GM15510 (cell line): ENCODE measurements around the gene SDCBP2.

Experiments
- POLR2A ChIP-seq: IDR thresholded peaks from 3 replicates; pipeline ENCODE4 v1.6.1; 2011; ENCODE audit warnings: borderline replicate concordance; ENCODE audit not compliant: insufficient read length; ENCODE audit errors: extremely low read depth

The SDCBP2 gene

DNA sequence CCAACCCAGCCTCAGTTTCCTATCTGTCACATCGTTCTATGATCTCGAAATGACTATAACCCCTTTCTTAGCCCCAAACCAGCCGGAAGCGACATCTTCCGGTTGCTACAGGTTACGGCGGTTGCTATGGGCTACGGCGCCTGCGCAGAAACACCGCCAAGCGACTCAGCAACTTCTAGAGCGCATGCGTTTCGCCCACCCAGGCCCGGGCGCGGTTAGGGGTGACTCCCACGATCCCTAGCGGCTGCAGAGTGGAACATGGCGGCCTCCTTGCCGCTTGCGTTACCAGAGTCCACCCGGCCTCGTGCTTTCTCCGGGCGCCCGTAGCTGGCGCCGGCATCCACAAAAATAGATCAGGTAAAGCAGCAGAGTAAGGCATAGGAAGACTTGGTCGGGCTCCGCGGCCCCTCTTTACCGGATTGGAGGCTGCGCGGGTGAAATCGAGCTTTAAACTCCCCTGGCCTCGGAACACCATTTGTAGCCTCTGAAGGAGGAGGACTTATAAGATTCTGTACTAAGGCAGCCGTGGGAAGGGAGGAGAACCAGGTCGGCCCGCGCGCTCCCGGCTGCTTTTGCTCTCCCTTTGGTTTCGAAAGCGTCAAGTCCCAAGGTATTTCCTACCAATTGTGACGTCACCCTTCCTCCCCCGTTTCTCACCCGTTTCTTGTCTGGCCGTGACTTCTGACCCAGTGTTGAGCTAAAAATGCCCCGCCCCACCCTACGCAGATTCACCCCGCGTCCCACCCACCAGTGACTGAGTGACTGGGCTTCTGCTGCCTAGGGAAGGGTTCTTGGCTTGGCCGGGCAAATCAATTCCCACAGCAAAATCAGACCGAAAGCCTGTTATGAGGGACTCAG, 3.5 kb downstream of the SDCBP2 start:
- TF ChIP-seq POLR2A, result peak; percentile 95

DNA sequence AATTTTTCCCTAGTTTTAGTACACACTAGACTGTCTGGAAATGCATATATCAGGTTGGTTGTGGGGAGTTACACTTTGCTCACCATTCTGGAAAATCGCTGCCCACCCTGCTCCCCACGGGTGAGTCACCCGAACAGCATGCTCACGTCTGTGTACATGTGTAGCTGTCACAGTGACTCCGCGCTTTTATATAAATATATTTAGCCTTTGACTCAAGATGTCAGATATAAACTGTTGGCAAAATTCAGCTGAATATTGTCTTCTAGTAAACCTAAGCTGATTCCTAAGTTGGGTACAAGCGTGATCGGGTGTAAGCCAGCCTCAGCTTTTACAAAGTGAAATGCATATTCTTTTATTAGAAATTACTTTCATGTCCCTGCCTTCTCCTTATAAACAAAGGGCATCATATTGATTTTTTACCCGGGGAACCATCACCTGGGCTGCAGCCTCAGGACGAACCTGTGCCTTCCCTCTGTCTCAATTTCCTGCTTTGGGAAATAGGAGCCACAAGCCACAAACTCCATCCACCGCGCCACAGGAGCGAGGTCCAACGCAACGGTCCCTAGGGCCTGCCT, 4.3 kb downstream of the SDCBP2 start:
- no peak for TF ChIP-seq POLR2A

DNA sequence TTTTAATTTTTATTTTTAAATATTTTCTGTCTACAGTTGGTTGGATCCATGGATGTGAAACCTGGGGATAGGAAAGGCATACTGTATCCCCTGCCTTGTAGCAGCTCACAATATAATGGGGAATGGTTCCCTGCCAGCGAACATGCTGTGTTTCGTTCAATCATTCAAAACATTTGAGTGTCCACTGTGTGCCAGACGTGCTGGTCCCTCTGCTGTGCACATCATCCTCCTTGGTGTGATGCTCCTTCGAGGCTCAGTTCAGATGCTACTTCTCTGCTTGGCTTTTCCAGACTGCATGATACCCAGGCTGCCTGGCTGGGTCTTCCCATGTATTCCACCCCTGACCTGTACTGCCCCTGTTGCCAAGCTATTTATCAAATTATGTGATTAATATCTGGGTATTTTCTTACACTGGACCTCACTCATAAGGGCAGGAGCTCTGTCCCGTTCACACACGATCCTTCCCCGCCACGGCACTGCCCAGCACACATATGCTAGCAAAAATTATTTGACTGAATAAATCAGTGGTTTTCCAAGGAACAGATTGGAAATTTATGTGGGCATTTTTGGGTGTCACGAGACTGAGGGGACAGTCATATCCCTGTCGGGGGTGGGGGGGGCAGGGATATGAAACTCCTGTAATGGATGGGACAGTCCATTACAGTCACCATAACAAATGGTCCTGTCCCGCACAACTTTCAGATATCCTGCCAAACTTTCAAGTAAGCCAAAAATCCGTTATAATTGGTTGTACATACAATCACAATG, 4.9 kb downstream of the SDCBP2 start:
- no peak for TF ChIP-seq POLR2A

DNA sequence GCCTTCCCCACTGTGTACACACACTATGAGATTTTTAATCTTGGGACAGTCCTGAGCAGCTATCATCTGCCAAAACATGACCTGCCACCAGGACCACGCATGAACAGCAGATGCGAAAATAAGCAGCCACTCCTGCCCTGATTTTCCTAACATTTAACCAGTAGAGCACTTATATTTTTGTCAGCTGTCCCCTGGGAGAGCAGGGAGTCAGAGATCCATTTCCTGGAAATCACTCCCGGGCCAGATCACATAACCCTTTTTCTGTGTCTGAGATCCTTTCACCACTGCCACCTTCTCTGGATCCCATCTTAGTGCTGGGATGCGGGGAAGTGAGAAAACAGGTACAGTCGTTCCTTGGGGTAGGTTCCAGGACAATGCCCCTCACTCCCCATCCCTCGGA, 5.7 kb downstream of the SDCBP2 start:
- TF ChIP-seq POLR2A, result no peak

DNA sequence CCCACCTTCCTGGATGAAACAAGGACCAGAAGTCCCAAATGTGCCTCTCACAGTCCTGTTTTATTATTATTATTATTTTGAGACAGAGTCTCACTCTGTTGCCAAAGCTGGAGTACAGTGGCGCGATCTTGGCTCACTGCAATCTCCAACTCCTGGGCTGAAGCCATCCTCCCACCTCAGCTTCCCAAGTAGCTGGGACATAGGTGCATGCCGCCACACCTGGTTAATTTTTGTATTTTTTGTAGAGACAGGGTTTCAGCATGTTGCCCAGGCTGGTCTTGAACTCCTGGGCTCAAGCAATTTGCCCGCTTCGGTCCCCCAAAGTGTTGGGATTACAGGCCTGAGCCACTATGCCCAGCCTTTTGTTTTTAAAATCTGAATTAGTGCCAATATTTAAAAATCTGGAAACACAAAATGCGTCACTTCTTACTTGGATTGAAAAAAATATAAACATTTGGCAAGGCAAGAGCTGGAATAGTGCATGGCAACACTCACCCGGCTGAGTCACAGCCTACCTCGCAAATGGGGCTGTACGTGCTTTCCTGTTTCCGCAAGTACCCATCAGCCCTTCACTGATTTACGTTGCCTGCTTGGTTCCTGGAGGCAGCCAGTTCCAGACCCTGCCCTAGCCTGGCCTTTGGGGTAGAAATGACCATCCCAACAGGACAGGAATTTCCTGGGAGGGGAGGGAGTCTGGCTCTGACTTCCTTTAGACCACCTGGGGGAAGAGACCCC, 6.3 kb downstream of the SDCBP2 start:
- no peak for TF ChIP-seq POLR2A

DNA sequence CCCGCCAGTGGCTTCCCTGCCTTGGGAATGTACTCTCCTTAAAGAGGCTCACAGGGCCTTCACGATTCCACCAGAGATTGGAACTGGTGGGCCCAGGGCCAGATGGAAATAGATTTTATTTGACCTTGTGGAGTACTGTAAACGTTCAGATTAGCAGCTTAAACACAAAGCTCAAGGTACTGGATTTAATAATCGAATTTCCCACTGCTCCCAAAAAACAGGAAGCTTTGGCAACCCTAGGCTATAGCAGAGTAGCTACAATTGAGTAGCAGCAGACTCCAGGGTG, 7.3 kb downstream of the SDCBP2 start:
- TF ChIP-seq POLR2A, result no peak

DNA sequence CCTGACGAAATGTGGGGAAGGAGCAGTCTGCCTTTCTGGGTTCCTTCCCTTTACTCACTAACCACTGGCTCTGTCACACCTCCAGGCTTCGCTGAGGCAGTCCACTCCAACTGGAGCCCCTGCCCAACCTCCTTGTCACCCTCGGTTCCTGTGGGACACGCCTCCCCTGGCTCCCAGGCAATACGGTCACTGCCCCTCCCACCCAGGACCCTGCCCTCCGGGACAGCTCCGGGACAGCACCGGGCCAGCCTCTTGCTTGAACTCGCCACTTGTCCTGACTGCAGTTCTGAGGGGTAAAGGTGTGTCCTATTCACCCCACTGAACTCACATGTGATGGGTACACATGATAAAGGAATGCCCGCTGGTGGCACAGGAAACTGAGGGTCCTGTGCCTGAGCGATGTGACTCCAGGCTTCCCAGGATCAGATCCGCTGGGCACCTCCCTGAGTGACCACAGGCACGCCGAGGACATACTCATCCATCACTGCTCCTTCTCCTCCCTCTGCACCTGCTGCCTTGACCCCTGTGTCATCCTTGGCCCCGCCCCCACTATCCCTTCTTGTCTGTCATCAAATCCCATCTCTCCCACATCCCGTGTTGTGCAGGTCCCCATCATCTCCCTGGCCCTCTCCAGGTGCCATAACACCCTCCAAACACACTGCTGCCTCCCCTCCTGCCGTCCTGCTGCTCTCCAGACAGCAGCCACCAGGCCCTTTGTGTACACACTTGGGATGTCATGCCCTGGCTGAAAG, 7.9 kb downstream of the SDCBP2 start:
- no peak for TF ChIP-seq POLR2A

DNA sequence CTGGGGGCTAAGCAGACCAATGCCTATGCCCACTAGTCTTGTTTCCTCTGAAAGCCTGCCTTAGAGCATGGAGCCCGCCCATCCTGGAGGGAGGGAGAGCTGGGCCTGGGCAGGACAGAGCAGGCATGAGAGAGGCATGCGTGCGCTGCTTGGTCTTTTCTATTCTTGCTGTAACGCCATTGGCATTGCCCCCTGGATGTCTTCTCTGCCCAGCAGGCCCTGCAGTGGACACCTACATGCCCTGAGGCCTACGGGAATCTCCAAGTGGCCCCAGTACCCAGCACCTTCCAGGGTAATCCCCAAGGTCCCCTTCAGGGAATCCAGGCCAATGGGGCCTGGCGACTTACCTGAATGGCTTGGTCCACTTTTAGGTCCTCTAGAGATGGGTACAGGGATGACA, 8.9 kb downstream of the SDCBP2 start:
- no peak for TF ChIP-seq POLR2A

DNA sequence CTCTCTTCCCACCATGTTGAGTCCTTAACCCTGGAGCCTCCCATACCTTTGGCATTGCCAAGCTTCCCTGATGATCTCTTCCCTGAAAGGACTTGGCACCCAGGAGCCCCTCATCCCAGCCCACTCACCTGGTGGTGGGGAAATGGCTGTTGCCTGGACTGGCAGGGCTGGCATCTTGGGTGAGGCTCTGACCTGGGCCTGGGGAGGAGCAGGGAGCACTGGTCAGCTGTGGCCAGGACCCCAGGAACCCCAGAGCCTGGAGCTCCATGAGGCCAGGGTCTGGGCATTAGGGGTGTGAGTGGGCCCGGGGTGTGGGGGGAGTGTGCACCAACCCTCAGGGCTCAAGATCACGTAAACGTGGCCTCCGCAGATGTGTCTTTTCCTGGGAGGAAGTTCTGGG, 9.5 kb downstream of the SDCBP2 start:
- TF ChIP-seq POLR2A, result no peak

DNA sequence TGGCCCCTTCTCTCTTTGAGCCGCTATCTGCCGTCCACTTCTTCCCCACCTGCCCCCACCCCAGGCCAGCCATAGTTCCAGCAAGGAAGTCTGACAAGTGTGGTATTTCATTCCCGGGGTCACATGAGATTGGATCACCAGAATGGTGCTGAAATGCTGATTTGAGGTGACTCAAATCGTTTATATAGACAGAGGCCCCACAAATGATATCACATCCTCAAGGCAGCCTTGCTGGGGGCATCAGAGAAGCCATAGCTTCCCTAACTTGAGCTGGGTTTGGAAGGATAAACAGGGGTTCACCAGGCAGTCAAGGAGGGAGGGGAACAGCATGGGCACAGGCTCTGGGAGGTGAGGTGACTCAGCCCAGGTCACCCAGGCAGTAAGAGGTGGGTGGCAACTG, 9.9 kb downstream of the SDCBP2 start:
- TF ChIP-seq POLR2A, result no peak

DNA sequence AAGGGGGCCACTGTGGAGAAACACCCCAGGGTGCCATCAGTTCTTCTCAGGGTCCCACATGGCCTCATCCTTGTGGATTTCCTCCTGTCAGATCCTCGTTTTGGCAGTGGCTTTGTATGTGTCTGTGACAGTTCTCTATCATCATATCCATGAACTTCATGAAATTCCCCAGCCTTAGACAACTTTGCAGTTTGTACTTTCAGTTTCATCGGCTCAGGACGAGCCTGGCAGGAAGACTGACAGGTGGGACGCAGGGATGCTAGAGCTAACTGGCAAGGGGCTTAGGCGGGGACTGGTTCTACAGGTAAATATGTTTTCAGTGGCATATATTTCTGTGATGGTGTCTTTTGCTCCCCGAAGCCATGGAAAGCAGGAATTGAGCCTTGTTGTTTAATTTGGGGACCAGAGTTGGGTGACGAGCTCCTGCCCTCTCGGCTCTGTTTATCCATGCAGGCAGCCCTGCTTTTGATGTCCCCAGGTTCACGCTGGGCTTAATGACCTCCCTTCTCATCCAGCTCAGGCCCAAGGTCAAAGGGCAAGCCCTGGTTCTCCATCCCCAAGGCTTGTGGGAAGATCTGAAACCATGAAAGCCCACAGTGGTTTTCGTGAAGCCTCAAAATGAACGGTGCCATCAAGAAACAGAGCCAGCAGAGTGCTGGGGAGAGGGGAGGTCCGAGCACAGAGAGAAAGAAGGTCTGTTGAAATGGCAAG, 11.2 kb downstream of the SDCBP2 start:
- TF ChIP-seq POLR2A, result no peak

DNA sequence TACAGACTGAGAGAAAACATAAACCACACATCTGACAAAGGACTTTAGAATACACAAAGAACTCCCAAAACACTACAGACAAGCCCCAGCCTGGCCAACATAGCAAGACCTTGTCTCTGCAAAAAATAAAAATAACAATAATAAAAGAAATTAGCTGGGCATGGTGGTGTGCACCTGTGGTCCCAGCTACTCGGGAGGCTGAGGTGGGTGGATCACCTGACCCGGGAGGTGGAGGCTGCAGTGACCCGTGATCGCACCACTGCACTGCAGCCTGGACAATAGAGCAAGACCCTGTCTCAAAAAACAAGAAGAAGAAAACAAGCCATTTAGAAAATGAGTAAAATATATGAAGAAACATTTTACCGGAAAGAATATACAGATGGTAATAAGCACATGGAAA, 13.1 kb downstream of the SDCBP2 start:
- TF ChIP-seq POLR2A, result no peak

DNA sequence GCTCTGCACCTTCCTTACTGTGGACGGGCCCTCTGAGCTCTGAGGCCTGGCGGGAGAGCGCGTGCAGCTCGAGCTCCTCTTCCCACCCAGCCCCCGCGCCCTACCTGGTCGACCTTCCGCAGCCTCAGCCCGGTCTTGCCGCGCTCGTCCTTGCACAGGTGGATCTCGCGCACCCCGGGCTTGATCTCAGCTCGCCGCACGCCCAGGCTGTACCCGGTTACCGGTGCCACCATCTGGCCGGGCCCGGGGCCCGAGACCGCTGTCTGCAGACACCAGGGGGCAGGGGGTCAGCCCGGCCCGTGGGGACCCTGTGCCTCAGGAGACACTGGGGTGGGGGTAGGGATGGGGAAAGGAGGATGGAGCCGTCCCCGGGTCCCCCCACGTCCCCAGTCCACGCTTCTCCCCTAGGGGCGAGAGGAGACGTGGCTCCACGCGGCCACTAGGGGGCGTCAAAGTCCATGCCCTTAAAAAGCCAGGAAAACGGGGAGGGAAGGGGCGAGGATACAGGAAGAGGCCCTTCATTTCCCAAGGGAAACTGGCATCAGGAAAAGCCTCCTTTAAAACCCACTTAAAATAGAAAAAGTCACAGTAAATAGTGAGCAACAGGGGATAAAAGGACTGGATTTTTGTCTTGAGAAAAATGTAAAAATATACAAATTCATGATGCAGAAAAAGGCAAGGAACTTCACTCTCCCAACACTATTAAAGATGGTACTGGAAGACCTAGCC, 15.5 kb downstream of the SDCBP2 start:
- TF ChIP-seq POLR2A, result no peak
